K562 (cell line): ENCODE results near the gene DIMT1. TPM values are rescaled to one million over a fixed set of nuclear protein-coding genes. Genes with fewer than 3 reads are reported as not detected.

Experiments used
- ARHGAP35 ChIP-seq: fragments of 450-650 bp; IDR thresholded peaks from 2 replicates; pipeline ENCODE4 v1.6.1; 2018; ENCODE audit not compliant: partially characterized antibody
- BRF1 ChIP-seq: IDR thresholded peaks from 3 replicates; pipeline ENCODE4 v1.6.1; 2011; ENCODE audit warnings: borderline replicate concordance, mild to moderate bottlenecking; ENCODE audit not compliant: insufficient read length; ENCODE audit errors: extremely low read depth
- C11orf30 ChIP-seq: fragments of 450-650 bp; IDR thresholded peaks from 2 replicates; pipeline ENCODE4 v1.6.1; 2016; ENCODE audit warnings: low read depth, mild to moderate bottlenecking
- CREB5 ChIP-seq: fragments of 250-450 bp; sonication (Bioruptor Pico); IDR thresholded peaks from 2 replicates; pipeline ENCODE4 v1.5.0; 2020; ENCODE audit warnings: mild to moderate bottlenecking
- EGR1 ChIP-seq: fragments of 450-650 bp; conservative IDR thresholded peaks from 2 replicates; pipeline ENCODE4 v1.6.1; 2017; ENCODE audit warnings: mild to moderate bottlenecking
- FOSL1 ChIP-seq: fragments of 200-800 bp; sonication (Bioruptor generic); conservative IDR thresholded peaks from 2 replicates; pipeline ENCODE4 v1.6.1; 2016; ENCODE audit warnings: missing genetic modification characterization, missing compliant biosample characterization
- GABPA ChIP-seq: fragments of 200-800 bp; sonication (Bioruptor generic); conservative IDR thresholded peaks from 2 replicates; pipeline ENCODE4 v1.6.1; 2016; ENCODE audit warnings: low read depth, missing genetic modification characterization, missing compliant biosample characterization
- ID3 ChIP-seq, 2 experiments: fragments of 250-450 bp in 1 of 2; fragments of 450-650 bp in 1 of 2; sonication (Bioruptor Pico) in 1 of 2; IDR thresholded peaks; 2 replicates each; pipeline versions ENCODE4 v1.6.1 to v1.8.0; 2016 to 2021; ENCODE audit warnings: mild to moderate bottlenecking in 2 of 2, moderate library complexity in 2 of 2, missing compliant biosample characterization in 1 of 2, missing genetic modification characterization in 1 of 2
- MEIS2 ChIP-seq: fragments of 450-650 bp; IDR thresholded peaks from 2 replicates; pipeline ENCODE4 v1.6.1; 2014; ENCODE audit warnings: mild to moderate bottlenecking; ENCODE audit not compliant: partially characterized antibody
- MTA2 ChIP-seq: fragments of 450-650 bp; IDR thresholded peaks from 2 replicates; pipeline ENCODE4 v1.6.1; 2016; ENCODE audit warnings: low read depth
- NCOA1 ChIP-seq: fragments of 450-650 bp; IDR thresholded peaks from 2 replicates; pipeline ENCODE4 v1.6.1; 2016; ENCODE audit warnings: low read depth
- NCOR1 ChIP-seq: fragments of 450-650 bp; IDR thresholded peaks from 2 replicates; pipeline ENCODE4 v1.6.1; 2016; ENCODE audit warnings: mild to moderate bottlenecking, moderate library complexity
- PKNOX1 ChIP-seq: fragments of 450-650 bp; IDR thresholded peaks from 2 replicates; pipeline ENCODE4 v1.6.1; 2016
- PTBP1 ChIP-seq: fragments of 200-400 bp; formaldehyde crosslinking; IDR thresholded peaks from 2 replicates; pipeline ENCODE4 v1.6.1; 2017; ENCODE audit warnings: low read depth, low read length
- SMAD2 ChIP-seq: fragments of 150-350 bp; IDR thresholded peaks from 2 replicates; pipeline ENCODE4 v1.6.1; 2014; ENCODE audit warnings: low read depth, mild to moderate bottlenecking, low read length
- SMARCC2 ChIP-seq: fragments of 450-650 bp; IDR thresholded peaks from 2 replicates; pipeline ENCODE4 v1.6.1; 2017; ENCODE audit warnings: antibody characterized with exemption, moderate library complexity, mild to moderate bottlenecking, low read depth
- TAF9B ChIP-seq: fragments of 450-650 bp; IDR thresholded peaks from 2 replicates; pipeline ENCODE4 v1.6.1; 2018; ENCODE audit warnings: mild to moderate bottlenecking; ENCODE audit not compliant: partially characterized antibody
- ZBTB7A ChIP-seq: IDR thresholded peaks from 2 replicates; pipeline ENCODE4 v1.6.1; 2011; ENCODE audit warnings: low read depth, mild to moderate bottlenecking, low read length, moderate library complexity, borderline replicate concordance; ENCODE audit not compliant: control insufficient read depth
- ZNF23 ChIP-seq: fragments of 250-450 bp; sonication (Bioruptor Pico); IDR thresholded peaks from 2 replicates; pipeline ENCODE4 v1.4.0; 2020; ENCODE audit warnings: mild to moderate bottlenecking
- ZNF280B ChIP-seq: fragments of 250-450 bp; sonication (Bioruptor Pico); IDR thresholded peaks from 2 replicates; pipeline ENCODE4 v1.5.1; 2021; ENCODE audit warnings: mild to moderate bottlenecking
- ZNF384 ChIP-seq: IDR thresholded peaks from 2 replicates; pipeline ENCODE4 v1.6.1; 2012; ENCODE audit warnings: low read depth, low read length, improper control_type of control experiment
- ZNF699 ChIP-seq: fragments of 250-450 bp; sonication (Bioruptor Pico); IDR thresholded peaks from 2 replicates; pipeline ENCODE4 v1.8.0; 2021; ENCODE audit warnings: mild to moderate bottlenecking, moderate library complexity; ENCODE audit not compliant: insufficient replicate concordance
- polyA plus RNA-seq, 8 experiments: library from polyadenylated mRNA; depleted of rRNA in 4 of 8; stranded (reverse) in 5 of 8; unstranded in 3 of 8; fragments of >200 nt; fragmentation: Nextera tagmentation in 2 of 8; fragmentation: Illumina TruSeq in 1 of 8; extraction: Ambion mirVana in 2 of 8; extraction: Trizol in 1 of 8; gene quantifications; 2 replicates each; pipeline versions ENCODE4 v1.2.1 to v1.2.3, GENCODE V29; 2011 to 2014; ENCODE audit warnings: inconsistent platforms in 1 of 8, missing spikeins in 1 of 8
- total RNA-seq, 7 experiments: library from RNA; depleted of rRNA in 6 of 7; stranded (reverse); fragments of >200 nt in 6 of 7; fragmentation: Illumina TruSeq in 2 of 7; extraction: Trizol in 2 of 7; gene quantifications; 2 replicates each; pipeline versions ENCODE4 v1.2.1 to v1.2.3, GENCODE V29; 2011 to 2021; ENCODE audit warnings: low replicate concordance in 1 of 7

The DIMT1 gene
- total and polyA plus RNA-seq, 9 of the 15 experiments (the other 6 are each of a cell fraction or from before 2014, with no cell fraction given): 28.9 to 85.3 (median 54.1) TPM

GRCh38 chr5:62412549-62413329 is 9.0 kb upstream of the DIMT1 start, which contains the start of gene IPO11 (continued):
- TF ChIP-seq GABPA (tag) (0 out of 2 replicates have a peak, but pooled peaks have one; percentile 32), ARHGAP35 (no peak), ZNF280B (CRISPR knock-in tag) (no peak), FOSL1 (tag) (no peak), NCOA1 (peak; percentile 50; the same call in 1 of the 2 replicates), C11orf30 (peak; percentile 100), MTA2 (no peak), BRF1 (no peak), CREB5 (CRISPR knock-in tag) (no peak), MEIS2 (peak; percentile 90), ZNF699 (CRISPR knock-in tag) (no peak), NCOR1 (no peak), SMAD2 (no peak), ZNF23 (CRISPR knock-in tag) (no peak), TAF9B (peak; percentile 89), SMARCC2 (no peak), EGR1 (peak; percentile 46), ID3 (CRISPR knock-in tag; IDR thresholded peaks at IDR 0.05) (no peak), ID3 (tag; IDR thresholded peaks at IDR 0.05) (no peak; the same call in 1 of the 2 replicates), ZNF384 (peak; percentile 43; the same call in 1 of the 2 replicates), ZBTB7A (0 out of 2 replicates have a peak, but pooled peaks have one; percentile 25), PKNOX1 (no peak), PTBP1 (no peak)
